Occipital lobe (tissue), 2 donors: ENCODE data around the gene PIP4K2A. TPM values are rescaled to one million over a fixed set of nuclear protein-coding genes. Genes with fewer than 3 reads are reported as not detected.
A peak's percentile ranks its signal among the peaks of the same experiment; 100 is the strongest.

Experiments
- DNase-seq: peaks from one replicate; lab custom pipeline; 2025; lab: John Stamatoyannopoulos, UW
- total RNA-seq: library from RNA; depleted of rRNA; stranded (reverse); fragments of >200 nt; gene quantifications from one replicate; pipeline ENCODE4 v1.2.3, GENCODE V29; 2014

Gene PIP4K2A
- total RNA-seq, 1 donor from 2014 or later = 41.0 TPM

DNA sequence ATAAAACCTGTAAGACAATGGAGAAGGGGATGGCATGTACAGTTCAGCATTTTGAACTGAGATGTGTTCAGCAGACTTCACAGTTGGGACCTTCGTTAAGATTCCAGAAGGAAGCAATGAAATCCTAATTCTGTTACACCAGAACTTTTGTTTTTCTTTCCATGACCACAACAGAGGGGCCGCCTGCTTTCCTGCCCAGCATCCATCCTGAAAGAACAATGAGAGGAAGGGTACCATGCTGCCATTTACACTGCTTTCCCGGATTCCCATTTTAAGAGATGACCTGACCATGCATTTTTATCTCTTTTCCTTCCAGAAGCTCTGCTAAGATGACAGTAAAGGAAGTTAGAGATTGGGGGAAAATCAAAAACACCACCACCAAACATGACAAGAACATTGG is 92.7 kb downstream of the PIP4K2A start:
- DNase-seq = no peak

DNA sequence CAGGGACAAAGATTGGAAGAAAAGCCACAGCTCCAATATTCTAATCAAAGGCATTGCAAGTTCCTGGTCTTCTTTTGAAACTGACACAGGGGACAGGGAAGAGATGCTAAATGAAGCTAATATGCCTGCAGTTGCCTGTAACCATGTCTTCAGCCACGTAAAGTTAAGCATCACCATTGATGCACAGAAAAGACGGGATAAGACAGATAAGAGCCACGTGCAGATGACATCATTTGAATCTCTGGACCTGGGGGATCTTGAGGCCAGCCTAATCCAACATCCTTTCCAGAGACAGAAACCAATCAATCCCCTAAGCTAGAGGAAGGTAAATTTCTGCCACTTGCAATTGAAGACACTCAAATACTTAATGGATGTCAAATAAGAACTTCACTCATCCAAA is 93.4 kb downstream of the PIP4K2A start:
- no peak for DNase-seq

DNA sequence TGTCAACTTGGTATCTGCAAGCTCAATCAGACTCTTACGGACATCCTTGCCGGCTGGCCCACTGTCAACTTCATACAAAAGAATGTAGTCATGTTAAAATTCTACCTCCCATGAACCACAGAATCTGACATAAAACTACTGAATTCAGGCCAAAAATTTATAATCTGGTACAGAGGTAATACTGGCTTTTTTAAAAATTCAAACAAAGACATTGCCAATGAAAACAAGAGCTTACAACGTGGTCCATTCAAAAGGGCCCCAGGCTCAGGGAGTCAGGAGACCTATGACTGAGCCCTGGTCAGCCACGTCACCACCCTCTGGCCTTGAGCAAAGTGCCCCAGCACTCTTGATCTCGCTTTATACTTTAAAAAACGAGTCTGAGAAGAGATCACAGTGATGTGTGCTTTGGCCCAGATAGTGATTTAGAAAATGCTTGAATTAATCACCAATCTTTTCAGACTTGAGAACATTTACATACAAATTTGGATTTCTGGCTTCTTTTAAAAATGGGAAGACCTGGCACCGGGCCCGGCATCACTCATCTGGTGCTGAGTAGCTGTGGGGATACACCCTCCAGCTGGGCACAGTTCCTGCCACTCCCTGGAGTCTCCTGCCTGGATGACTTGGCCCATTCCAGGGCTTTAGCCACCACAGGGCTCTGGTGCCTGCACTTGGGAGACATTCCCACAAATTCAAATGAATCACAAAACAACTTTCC is 94.1 kb downstream of the PIP4K2A start:
- peak; percentile 64 for DNase-seq

DNA sequence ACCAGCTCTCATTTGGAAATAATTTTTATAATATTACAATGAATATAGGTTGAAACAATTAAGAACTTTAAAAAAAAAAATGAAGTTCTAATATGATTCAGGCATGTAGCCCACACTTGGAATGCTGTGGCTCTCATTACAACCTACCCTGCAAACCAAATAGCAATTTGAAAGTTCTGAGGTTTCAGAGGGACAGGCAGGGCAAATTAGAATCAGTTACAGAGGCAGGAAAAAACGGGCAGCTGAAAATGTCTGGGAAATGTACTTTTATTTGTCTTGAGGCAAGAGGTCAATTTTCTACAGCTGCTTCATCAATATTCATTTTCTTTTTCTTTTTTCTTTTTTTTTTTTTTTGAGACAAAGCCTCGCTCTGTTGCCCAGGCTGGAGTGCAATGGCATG is 95.3 kb downstream of the PIP4K2A start:
- no peak for DNase-seq

DNA sequence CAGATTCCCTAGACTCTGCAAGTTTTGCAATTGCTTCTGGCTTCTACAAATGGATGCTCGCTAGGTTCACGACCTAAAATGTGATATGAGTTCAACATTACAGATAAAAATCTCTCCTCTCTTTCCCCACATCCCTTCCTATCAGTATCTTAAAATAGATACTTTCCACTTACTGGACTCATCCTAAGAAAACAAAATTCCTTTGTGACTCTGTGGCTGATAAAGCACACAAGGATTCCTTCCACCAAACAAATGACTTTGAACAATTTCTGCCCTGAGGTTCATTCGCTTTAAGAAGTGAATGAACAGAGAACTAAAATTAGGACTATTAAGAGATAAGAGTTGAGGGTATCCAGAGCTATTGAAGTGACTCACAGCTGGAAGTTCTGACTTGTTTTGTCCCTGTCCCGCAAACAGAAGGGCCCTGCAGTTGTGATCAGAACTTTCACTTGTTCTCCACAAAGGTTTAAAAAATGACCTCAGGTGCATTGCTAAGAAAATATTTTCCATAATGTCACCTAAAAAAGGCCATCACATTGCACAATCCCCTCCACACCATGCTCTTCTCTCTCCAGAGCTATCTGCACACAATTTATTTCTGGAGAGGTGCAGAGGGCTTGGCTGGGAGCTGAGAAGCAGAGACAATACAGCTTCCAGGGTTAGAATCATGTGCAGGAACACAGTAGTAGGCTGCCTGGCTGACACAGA is 96.1 kb downstream of the PIP4K2A start:
- DNase-seq = no peak

DNA sequence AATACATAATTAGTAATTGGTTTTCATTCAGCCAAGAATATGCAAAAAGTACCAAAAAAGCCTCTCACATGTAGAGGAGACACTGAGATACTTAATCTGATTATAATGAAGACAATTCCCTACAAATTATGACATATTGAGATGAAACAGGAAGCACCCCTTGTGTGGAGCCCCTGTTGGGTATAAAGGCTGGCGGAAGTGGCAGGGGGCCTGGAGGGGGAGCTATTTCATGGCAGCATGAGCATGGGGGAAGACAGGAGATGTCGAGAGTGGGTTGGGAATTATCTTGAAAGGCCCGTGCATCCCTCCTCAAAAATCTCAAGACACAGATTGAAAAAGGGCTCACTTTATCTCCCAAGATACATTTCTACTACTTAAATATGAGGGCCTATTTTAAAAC is 96.9 kb downstream of the PIP4K2A start:
- no peak for DNase-seq

DNA sequence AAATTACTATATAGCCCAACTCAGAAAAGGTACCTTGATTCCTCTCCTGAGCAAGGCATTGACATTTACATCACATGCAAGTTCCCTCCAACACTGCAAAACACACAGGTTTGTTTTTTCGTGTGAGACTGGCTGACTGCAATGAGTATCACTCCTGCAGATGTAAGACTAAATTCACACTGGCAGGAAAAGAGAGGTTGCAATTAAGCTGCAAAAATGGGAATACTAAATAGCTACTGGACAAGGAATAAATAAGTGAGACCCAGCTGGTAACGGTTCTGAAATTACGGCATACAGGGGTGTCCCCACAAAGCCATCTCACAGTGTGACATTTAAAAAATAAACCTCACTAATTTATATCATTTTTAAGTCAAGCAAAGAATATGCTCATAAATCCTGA is 97.3 kb downstream of the PIP4K2A start:
- no peak for DNase-seq

DNA sequence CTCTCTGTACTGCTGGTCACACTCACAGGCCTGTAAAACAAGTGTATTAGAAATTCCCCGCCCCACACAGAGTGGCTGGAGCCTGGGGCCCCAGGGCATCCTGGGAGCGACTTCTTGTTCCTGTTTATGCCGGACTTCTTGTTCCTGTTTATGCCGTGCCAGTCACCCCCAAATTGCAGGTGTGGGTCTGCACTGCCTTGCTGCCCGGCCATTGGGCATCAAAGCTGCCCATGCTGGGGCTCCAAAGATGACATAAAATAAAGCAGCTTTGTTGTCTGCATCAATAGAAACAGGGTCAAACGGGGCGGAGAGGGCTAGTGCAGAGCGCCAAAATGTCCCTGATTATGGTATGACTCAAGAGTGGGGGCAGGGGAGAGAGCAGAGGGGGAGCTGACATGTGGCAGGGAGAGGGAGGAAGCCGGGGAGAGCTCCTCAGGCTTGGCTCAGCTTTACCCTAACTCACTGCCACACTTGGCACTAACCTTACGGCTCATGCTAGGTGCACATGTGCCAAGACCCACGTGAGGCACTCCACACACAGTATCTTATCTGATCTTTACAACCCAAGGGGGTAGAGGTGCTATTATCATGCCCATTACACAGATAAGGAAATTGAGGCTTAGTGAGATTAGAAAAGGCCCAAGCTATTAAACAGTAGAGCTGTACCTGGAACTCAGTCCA is 98.4 kb downstream of the PIP4K2A start:
- peak; percentile 90 for DNase-seq

DNA sequence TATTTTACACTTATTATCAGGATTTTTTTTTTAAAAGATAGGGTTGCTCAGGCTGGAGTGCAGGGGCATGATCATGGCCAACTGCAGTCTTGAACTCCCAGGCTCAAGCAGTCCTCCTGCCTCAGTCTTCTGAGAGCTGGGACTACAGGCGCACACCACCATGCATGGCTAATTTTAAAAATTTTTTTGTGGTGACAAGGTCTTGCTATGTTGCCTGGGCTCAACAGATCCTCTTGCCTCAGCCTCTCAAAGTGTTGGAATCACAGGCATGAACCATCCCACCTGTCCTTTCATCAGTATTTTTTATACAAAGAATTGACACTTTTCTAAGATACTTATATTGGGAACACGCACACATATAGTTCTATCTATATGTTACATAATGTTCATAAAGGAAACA is 99.3 kb downstream of the PIP4K2A start:
- DNase-seq = no peak

DNA sequence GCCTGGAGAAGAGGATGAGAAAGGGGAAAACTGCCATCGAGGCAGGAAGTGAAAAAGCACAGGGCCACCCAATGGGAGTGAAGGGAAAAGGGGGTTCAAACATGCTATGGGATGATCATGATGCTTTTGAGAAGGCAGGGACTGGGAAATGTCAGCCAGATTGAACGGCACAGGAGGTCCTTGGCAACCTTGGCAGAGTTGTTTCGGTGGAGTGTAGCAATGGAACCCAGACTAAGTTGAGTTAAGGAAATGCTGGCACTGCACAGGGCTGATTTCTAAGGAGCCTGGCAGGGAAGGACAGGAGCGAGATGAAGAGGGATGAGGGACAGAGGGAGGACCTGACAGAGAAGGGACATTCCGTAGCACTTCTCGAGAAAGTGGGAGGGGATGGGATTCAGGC is 101.4 kb downstream of the PIP4K2A start:
- DNase-seq = no peak

DNA sequence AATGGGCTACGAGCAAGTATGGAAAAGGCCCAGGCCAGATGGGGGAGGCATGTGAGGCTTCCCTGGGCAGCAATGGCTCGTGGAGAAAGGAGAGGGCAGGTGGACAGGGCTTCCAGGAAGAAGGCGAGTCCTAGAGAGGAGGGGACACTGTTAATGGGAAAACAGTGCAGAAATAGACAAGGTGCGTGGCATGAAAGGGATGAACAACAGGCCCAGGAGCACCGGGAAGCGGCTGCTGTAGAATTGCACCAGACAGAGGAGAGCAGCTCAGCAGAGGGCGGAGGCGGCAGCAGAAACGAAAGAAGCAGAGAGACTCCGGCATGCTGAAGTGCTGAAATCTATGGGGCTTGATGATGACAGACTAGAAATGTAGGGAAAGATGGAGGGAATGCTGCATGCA is 102.1 kb downstream of the PIP4K2A start:
- DNase-seq = no peak

DNA sequence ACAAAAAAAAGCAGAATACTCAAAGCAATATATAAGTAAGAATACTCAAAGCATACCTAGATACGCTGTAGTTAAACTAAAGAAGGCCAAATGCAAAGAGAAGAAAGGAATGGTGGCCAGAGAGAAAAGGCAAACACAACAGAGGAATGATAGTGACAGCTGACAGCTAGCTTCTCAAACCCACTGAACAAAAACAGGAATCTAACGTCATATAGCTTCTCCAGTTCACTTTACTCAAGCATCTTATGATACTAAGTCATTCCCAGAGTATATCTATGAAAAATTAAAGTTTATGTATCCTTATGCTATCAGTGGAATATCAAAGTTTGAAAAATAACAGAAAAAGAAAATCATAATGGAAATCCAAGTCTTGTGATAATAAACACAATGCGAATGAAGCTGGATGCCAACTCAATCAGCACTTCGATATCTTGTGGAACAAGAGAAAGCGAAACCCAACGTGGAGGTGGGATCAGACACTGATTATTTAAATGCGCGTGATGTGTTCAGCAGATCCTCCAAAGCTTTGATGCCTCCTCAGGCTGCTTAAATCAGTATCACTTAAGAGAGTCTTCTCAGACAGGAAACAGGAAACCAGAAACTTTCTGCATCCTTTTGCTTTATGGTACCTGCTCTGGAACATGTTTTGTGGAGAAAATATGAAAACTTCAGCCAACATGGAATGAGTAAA is 102.8 kb downstream of the PIP4K2A start:
- DNase-seq = no peak

DNA sequence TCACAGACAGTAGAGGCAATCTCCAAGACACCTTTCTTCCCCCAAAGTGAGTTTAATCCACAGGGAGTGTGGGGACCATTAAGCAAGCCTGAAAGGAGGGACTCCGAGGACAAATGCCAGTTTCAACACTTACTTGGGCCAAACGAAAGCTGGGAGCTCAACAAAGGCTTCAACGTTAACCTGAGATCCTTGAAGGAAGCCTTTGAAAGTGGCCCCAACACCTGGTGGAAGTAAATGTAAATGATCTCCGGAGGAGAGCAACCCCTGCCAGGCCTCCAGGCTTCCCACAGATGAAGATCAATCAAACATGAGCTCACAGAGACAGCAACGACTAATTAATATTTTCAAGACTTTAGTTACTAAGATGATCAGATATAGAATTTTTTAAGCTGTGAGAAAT is 103.8 kb downstream of the PIP4K2A start:
- DNase-seq = no peak

DNA sequence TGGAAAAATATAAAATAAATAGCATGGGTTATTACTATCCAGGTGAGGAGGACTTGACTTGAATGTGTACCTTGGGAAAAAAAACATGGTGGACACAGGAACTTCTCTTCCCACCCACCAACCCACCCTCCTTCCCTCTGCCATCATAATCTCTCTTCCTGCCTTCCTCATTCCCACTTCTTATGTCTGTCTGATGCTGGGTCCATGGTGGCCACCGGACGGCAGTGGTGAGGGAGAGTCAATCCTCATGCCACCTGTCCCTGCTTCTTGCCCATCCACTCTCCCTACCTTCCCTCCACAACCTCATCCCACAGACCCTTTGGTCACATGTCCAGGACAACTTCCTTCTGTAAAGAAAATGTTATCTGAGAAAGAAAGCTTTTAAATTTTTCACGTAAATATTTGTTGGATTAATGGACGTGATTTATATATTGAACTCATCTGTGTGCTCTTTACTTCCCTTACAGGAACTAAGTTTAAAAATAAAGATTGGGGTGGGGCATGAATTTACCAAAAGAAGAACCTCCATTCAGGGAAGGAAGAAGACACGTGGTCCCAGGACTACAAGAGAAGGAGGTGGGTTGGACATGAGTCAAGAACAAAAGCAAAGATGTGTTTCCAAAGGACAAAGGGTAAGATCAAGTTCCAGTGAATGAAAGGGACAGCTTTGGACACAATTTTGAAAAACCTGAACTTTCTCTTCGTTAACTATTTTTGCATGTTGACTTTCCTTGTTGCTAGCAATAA is 104.5 kb downstream of the PIP4K2A start:
- DNase-seq = no peak

DNA sequence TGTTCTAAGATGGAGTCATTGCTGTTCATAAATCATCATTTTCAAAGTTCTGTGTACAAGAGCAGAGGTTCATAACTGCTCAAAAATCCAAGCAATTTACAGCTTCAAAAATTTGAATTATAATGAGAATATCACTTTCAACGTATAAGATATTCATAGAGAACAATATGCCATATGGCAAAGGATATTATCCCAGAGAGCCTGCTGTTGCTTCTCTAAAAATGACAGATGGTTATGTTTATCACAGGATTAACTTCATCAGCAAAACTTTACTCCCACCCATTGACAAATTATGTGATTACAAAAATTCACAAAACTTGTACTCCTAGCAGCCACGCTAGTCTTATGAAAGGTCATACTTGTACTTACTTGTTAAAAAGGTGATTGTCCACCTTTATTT is 105.1 kb downstream of the PIP4K2A start:
- DNase-seq = no peak

DNA sequence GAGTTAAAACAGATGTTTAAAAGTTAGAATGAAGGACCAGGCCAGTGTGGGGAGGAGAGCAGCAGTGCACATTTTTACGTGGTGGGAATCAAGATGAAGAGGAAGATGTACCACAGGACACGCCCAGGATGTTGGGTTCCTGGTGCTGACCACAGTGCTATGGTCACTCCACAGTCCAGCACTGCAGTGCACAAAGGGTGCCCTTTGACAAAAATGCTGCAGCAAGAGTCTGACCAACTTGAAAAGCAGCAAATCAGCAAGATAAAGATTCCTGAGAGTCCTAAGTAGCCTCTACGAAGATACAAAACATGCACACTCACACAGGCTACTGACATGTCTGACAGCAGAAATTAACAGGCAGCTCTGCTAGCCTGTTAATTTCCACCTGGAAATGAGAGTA is 107.1 kb downstream of the PIP4K2A start:
- DNase-seq = no peak

DNA sequence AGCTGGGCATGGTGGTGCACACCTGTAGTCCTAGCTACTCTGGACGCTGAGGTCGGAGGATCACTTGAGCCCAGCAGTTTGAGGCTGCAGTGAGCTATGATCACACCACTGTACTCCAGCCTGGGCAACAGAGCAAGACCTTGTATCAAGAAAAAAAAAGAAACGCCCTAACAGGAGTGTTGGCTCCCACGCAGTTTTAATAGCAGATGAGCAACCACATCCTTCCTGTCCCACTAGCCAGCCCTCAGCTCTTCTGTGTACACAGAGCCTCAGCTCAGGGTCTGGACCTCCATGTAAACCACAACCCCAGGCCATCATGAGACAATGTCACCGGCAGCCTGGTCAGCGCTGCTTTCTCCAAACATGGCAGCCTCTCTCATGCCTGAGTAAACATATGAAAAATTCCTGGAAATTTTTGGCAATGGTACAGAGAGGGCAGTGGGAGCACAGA is 108.2 kb downstream of the PIP4K2A start:
- no peak for DNase-seq

DNA sequence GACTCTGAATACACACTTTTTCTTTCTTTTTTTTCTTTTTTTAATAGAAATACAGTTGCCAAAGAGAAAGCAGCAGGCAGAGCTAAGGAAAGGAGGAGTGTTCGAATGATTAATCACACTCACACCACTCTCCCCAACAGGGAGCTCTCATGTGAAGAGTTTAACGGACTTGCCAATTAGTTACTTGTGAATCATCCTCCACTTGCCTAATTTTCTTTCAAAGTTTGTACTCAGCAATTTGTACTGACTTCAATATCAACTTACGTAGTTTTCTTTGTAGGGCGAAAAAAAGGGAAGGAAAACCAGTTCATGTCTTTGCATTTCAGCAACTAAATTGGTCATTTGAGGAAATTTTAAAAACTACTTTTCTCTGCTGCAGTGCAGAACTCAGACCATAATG is 109.2 kb downstream of the PIP4K2A start:
- no peak for DNase-seq

DNA sequence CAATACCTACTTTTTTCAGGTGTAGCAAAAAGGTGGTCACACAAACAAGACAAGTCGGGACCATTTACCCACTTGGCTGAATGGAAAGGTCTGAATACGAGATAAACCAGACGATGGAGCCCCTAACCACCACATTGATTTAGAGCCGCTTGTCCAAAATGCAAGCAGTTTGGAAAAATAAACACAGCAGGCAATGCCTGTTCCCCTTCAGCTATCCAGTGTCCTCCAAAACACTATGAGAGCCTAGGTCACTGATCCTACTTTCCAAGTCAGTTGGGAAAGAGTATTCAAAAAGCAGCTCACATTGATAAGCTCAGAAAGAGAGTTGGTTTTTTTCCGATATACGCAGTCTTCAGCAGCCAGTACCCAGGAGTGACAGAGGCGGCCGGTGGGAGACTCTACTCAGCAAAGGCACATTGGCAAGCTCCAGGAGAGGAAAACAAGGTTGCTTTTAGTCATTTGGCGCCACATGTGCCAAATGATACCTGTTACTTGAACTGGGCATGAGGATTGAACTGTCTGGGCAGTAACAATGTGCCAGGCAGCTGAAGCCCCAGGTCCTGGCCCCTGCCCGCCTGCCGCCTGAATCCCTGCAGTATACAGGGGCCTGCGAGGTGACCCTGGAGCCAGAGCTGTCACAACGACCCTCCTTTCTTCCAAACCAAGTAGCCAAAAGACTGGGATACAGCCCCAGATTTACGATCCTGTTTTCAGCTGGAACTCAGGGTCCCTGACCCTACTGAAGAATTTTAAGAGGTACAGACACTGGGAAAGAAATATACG is 109.8 kb downstream of the PIP4K2A start:
- DNase-seq = no peak

DNA sequence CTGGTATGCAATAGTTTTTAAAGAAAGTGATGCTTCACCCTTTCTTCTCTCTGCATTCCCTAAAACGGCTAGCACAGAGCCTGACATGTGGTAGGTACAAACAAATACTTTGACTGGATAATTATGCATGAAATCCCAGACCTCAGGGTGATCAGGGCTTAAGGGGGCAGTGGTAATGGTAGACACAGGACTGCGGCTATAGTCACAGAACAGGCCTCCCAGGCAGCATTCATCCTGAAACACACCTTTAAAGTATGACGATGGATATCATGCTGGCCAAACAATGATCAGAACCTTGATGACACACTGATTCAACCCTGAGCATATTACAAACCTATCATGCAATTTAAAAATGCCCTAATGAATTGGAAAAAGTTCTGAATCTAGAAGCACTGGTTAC is 110.8 kb downstream of the PIP4K2A start:
- DNase-seq = no peak

DNA sequence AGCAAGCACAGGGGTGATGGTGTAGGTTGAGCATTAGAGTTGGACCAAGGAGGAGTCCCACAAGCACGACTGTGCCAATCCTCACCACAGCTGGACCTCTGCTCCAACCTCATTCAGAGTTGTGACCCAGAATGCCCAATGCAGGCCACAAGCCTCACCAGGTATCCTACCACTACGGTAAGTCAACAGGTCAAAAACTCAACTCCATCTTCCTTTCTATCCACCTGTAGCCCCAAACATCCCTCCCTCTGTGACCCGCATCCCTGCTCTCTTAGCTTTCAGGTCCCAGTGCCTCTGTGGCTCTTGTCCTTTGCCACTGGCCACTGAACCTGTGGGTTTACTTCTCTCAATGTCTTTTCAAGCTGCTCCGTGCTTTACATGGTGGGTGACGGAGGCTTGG is 112.8 kb downstream of the PIP4K2A start:
- DNase-seq = no peak
